HepG2 (cell line): ENCODE measurements around the gene ZNF185. TPM values are rescaled to one million over a fixed set of nuclear protein-coding genes. Genes with fewer than 3 reads are reported as not detected.

Experiments
- ATAC-seq: fragments of 200-7000 bp; cut with Tn5 transposase; 3 replicates; pipeline ENCODE4 v1.9.1; 2020; ENCODE audit warnings: mild to moderate bottlenecking, moderate library complexity
- BruUV-seq: library from RNA; stranded (reverse); fragments of 400-500 nt; replicated peaks from 2 replicates; lab custom pipeline; 2021; lab: Mats Ljungman, UMichigan
- CTCF ChIA-PET: fragments of 300-600 bp; formaldehyde crosslinking; extraction: SDS; loops from one replicate; lab custom pipeline; 2021; ENCODE audit warnings: low total read pairs, inconsistent platforms, low intra/inter-chr PET ratio; lab: Yijun Ruan, JAX
- POLR2A ChIA-PET: fragments of 350-600 bp; sonication (Branson Sonifier 250); formaldehyde crosslinking; loops from one replicate; lab custom pipeline; 2020; ENCODE audit warnings: antibody characterized with exemption, inconsistent platforms; lab: Yijun Ruan, JAX
- DNase-seq: peaks from one replicate; pipeline ENCODE4 v3.0.0-alpha.2; 2015; ENCODE audit warnings: low spot score
- FAIRE-seq: peaks from 3 replicates; lab custom pipeline; 2011; peaks lifted over from hg19 to GRCh38; lab: Jason Lieb, UNC
- H2AFZ ChIP-seq: one replicate; pipeline ENCODE4 v1.6.1; 2011; ENCODE audit warnings: low read length, inconsistent platforms
- H3K27ac ChIP-seq: fragments of 300-600 bp; 3 replicates; pipeline ENCODE4 v1.8.0; 2011; ENCODE audit warnings: mixed run types, mild to moderate bottlenecking, mixed read lengths, low read length, inconsistent platforms; ENCODE audit not compliant: insufficient read depth; ENCODE audit errors: extremely low read length
- H3K27me3 ChIP-seq, 2 experiments: fragments of 200-600 bp in 1 of 2; 2 replicates in 1 of 2; 3 replicates in 1 of 2; pipeline versions ENCODE4 v1.6.0 to v1.8.0; 2011; ENCODE audit warnings: low read length in 2 of 2, mild to moderate bottlenecking in 2 of 2, moderate library complexity in 2 of 2, inconsistent platforms in 1 of 2; ENCODE audit not compliant: insufficient read depth in 2 of 2, control insufficient read depth in 1 of 2
- H3K36me3 ChIP-seq, 2 experiments: fragments of 200-600 bp in 1 of 2; replicated peaks in 1 of 2; 2 replicates in 1 of 2; 3 replicates in 1 of 2; pipeline versions ENCODE4 v1.5.1 to v1.8.0; 2011; ENCODE audit warnings: low read length in 2 of 2, inconsistent platforms in 1 of 2; ENCODE audit not compliant: insufficient read depth in 2 of 2, control insufficient read depth in 1 of 2
- H3K4me1 ChIP-seq: 2 replicates; pipeline ENCODE4 v1.5.1; 2012; ENCODE audit warnings: low read length, inconsistent platforms; ENCODE audit not compliant: insufficient read depth
- H3K4me2 ChIP-seq: 2 replicates; pipeline ENCODE4 v1.6.0; 2011; ENCODE audit warnings: low read depth, low read length, inconsistent platforms
- H3K4me3 ChIP-seq, 3 experiments: fragments of 200-600 bp in 1 of 3; sonication (generic), shearing (Covaris generic) in 1 of 3; replicated peaks in 1 of 3; 2 replicates each; pipeline ENCODE4 v1.5.1; 2011 to 2016; ENCODE audit warnings: low read length in 3 of 3, inconsistent platforms in 2 of 3, low read depth in 2 of 3, mild to moderate bottlenecking in 2 of 3, control low read depth in 1 of 3, mixed read lengths in 1 of 3; ENCODE audit not compliant: insufficient read depth in 1 of 3
- H3K79me2 ChIP-seq: one replicate; pipeline ENCODE4 v1.6.1; 2011; ENCODE audit warnings: low read length, inconsistent platforms; ENCODE audit not compliant: insufficient read depth
- H3K9ac ChIP-seq: 2 replicates; pipeline ENCODE4 v1.6.0; 2011; ENCODE audit warnings: mild to moderate bottlenecking, low read depth, low read length, inconsistent platforms; ENCODE audit not compliant: insufficient read depth
- H3K9me3 ChIP-seq: 2 replicates; pipeline ENCODE4 v1.5.1; 2012; ENCODE audit warnings: mild to moderate bottlenecking, low read length
- H4K20me1 ChIP-seq: 2 replicates; pipeline ENCODE4 v1.6.0; 2011; ENCODE audit warnings: inconsistent platforms, mild to moderate bottlenecking, low read length, moderate library complexity; ENCODE audit not compliant: insufficient read depth
- HOXA9 ChIP-seq: sonication (generic); formaldehyde crosslinking; IDR thresholded peaks from 2 replicates; pipeline ENCODE4 v1.8.1; 2022; ENCODE audit warnings: missing genetic modification reagents, mild to moderate bottlenecking, moderate library complexity, borderline replicate concordance
- MAZ ChIP-seq, 2 experiments: sonication (generic) in 1 of 2; formaldehyde crosslinking in 1 of 2; IDR thresholded peaks; 2 replicates each; pipeline versions ENCODE4 v1.5.0 to v1.6.1; 2012 to 2020; ENCODE audit warnings: low read depth in 2 of 2, mild to moderate bottlenecking in 2 of 2, borderline replicate concordance in 1 of 2, improper control_type of control experiment in 1 of 2, low read length in 1 of 2, missing genetic modification reagents in 1 of 2, moderate library complexity in 1 of 2
- PCBP1 ChIP-seq: fragments of 200-400 bp; formaldehyde crosslinking; IDR thresholded peaks from 2 replicates; pipeline ENCODE4 v1.6.1; 2017; ENCODE audit warnings: mild to moderate bottlenecking, low read depth, low read length, borderline replicate concordance
- ZNF225 ChIP-seq: sonication (generic); formaldehyde crosslinking; IDR thresholded peaks from 2 replicates; pipeline ENCODE4 v1.4.0; 2020; ENCODE audit warnings: mild to moderate bottlenecking, missing genetic modification reagents
- WGBS: methylation state at CpG from one replicate; pipeline ENCODE4 v1.1.6; 2017; ENCODE audit warnings: low lambda C conversion rate; 5-methylcytosine and 5-hydroxymethylcytosine counted together
- in situ Hi-C: cut with HindIII; loops from 2 replicates; pipeline ENCODE4 v1.10.0; 2017; ENCODE audit warnings: low pct_unique_long_range_greater_than_20kb; ENCODE audit not compliant: extremely low pct_ligation_motif_present
- intact Hi-C: fragments of 100-400 bp; cut with micrococcal nuclease; formaldehyde crosslinking; loops from one replicate; pipeline ENCODE4 v1.10.0; 2022; ENCODE audit not compliant: unreplicated experiment
- polyA plus RNA-seq, 8 experiments: library from polyadenylated mRNA; depleted of rRNA in 3 of 8; stranded (reverse) in 7 of 8; unstranded in 1 of 8; fragments of >200 nt; fragmentation: Illumina TruSeq in 4 of 8; extraction: Trizol in 4 of 8; gene quantifications; 2 replicates each; pipeline versions ENCODE4 v1.2.1 to v1.2.3, GENCODE V29; 2011 to 2016; ENCODE audit warnings: low read depth in 4 of 8, missing spikeins in 1 of 8, mixed read lengths in 1 of 8; ENCODE audit not compliant: insufficient read depth in 1 of 8
- total RNA-seq, 5 experiments: library from RNA; depleted of rRNA; stranded (reverse); fragments of >200 nt; fragmentation: Illumina TruSeq; extraction: Trizol; gene quantifications; 2 replicates each; pipeline ENCODE4 v1.2.3, GENCODE V29; 2016; ENCODE audit warnings: low read depth in 1 of 5
- TF ChIP-seq, protein P1 (sequence below): sonication (generic); formaldehyde crosslinking; IDR thresholded peaks from 2 replicates; pipeline ENCODE4 v1.4.0; 2020; ENCODE audit warnings: missing genetic modification reagents, borderline replicate concordance

The ZNF185 gene
- total and polyA plus RNA-seq, 2 of the 13 experiments (the other 11 are each of a cell fraction or from before 2014, with no cell fraction given): 1.6 to 3.4 TPM

DNA sequence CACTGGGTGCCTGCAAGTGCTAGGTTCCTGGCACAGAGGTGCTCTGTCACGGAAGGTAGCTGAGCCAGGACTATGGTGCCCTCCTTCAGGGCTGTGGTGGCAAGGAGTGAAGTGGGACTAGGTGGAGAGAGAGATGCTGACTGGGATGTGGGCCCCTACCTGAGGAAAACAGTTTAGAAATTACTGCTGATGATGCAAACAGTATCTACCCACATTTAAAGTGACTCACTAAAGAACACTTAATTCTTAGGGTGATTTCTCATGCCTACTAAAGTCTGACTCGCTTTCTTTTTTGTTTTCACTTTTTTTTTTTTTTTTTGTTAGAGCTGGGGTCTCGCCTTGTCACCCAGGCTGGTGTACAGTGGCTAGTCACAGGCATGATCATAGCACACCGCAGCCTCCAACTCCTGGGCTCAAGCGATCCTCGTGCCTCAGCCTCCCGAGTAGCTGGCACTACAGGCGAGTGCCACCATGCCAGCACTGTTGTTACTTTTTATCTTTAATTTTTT, 3.1 kb downstream of the ZNF185 start:
- no peak overlapping the region for H3K27ac ChIP-seq
- in situ Hi-C loops (no loop called here), intact Hi-C loops (no loop called here)
- no peak overlapping the region for H3K9ac ChIP-seq
- H3K79me2 ChIP-seq: no peaks in the 10 kb centered on the region
- FAIRE-seq (no peak), ATAC-seq (no peak), DNase-seq (no peak)
- no peak overlapping the region for H2AFZ ChIP-seq
- POLR2A ChIA-PET: no interaction called here
- H3K4me3 ChIP-seq: no peak overlapping the region
- no peaks in the 10 kb centered on the region for H3K4me1 ChIP-seq
- H3K9me3 ChIP-seq: no peaks in the 10 kb centered on the region
- H3K36me3 ChIP-seq: no peaks in the 10 kb centered on the region
- no peak overlapping the region for H3K4me2 ChIP-seq
- CTCF ChIA-PET: no interaction called here
- 30% methylated on average over 7 of the region's 8 CpGs for WGBS
- H3K27me3 ChIP-seq: peaks cover 0 to 11% of the 10 kb centered on the region in 2 experiments; a peak in 1 of 5 replicates
- no peaks in the 10 kb centered on the region for H4K20me1 ChIP-seq
- no TSS peak for BruUV-seq
- no peak for TF ChIP-seq ZNF225 (CRISPR knock-in tag)
- TF ChIP-seq MAZ (IDR thresholded peaks at IDR 0.05; ENCODE audit: borderline replicate concordance, low read depth, low read length): no peak
- no peak for TF ChIP-seq MAZ (CRISPR knock-in tag; IDR thresholded peaks at IDR 0.05; ENCODE audit: low read depth)
- TF ChIP-seq HOXA9 (CRISPR knock-in tag): no peak
- no peak for TF ChIP-seq PCBP1
- TF ChIP-seq, protein P1, sequence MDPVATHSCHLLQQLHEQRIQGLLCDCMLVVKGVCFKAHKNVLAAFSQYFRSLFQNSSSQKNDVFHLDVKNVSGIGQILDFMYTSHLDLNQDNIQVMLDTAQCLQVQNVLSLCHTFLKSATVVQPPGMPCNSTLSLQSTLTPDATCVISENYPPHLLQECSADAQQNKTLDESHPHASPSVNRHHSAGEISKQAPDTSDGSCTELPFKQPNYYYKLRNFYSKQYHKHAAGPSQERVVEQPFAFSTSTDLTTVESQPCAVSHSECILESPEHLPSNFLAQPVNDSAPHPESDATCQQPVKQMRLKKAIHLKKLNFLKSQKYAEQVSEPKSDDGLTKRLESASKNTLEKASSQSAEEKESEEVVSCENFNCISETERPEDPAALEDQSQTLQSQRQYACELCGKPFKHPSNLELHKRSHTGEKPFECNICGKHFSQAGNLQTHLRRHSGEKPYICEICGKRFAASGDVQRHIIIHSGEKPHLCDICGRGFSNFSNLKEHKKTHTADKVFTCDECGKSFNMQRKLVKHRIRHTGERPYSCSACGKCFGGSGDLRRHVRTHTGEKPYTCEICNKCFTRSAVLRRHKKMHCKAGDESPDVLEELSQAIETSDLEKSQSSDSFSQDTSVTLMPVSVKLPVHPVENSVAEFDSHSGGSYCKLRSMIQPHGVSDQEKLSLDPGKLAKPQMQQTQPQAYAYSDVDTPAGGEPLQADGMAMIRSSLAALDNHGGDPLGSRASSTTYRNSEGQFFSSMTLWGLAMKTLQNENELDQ (CRISPR knock-in tag): no peak
